Nephron progenitor cell (in vitro differentiated cells): ENCODE data around the gene MFSD2A.
A peak's percentile ranks its signal among the peaks of the same experiment; 100 is the strongest.

Experiments used
- DNase-seq: peaks from one replicate; pipeline ENCODE4 v3.0.0; 2021
- H3K27ac Mint-ChIP-seq: 2 replicates; pipeline ENCODE4 v1.8.0; 2021; ENCODE audit warnings: mild to moderate bottlenecking, moderate library complexity, mixed read lengths
- H3K27me3 Mint-ChIP-seq: 2 replicates; pipeline ENCODE4 v1.8.0; 2021; ENCODE audit warnings: mild to moderate bottlenecking, low read depth, mixed read lengths; ENCODE audit not compliant: poor library complexity
- H3K36me3 Mint-ChIP-seq: 2 replicates; pipeline ENCODE4 v1.8.0; 2021; ENCODE audit warnings: low read depth, mixed read lengths
- H3K4me1 Mint-ChIP-seq: 2 replicates; pipeline ENCODE4 v1.8.0; 2021; ENCODE audit warnings: mixed read lengths
- H3K4me3 Mint-ChIP-seq: 2 replicates; pipeline ENCODE4 v1.8.0; 2021; ENCODE audit warnings: mild to moderate bottlenecking, moderate library complexity, mixed read lengths
- H3K9me3 Mint-ChIP-seq: 2 replicates; pipeline ENCODE4 v1.8.0; 2021; ENCODE audit warnings: mild to moderate bottlenecking, moderate library complexity, mixed read lengths
- TF ChIP-seq, protein P1 (sequence below): fragments of 200-600 bp; sonication (generic); IDR thresholded peaks from 2 replicates; pipeline ENCODE4 v1.5.0; 2021; ENCODE audit warnings: antibody characterized with exemption

MFSD2A gene

DNA sequence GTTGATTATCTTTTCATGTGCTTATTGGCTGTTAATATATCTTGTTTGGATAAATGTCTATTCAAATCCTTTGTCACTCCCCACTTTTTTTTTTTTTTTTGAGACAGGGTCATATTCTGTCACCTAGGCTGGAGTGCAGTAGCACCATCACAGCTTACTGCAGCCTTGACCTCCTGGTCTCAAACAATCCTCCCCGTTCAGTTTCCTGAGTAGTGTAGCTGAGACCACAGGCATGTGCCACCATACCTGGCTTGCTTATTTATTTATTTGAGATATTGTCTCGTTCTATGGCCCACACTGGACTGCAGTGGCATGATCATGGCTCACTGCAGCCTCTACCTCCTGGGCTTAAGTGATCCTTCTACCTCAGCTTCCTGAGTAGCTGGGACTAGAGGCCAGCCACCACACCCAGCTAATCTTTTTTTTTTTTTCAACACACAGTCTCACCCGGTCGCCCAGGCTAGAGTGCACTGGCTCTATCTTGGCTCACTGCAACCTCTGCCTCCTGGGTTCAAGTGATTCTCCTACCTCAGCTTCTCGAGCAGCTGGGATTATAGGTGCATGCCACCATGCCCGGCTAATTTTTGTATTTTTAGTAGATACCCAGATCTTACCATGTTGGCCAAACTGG, 39.3 kb upstream of the MFSD2A start:
- H3K4me1 Mint-ChIP-seq, result peaks cover 5% of the 10 kb centered on the region
- no peak for DNase-seq
- H3K36me3 Mint-ChIP-seq, result no peaks in the 10 kb centered on the region
- no peak overlapping the region for H3K4me3 Mint-ChIP-seq
- H3K9me3 Mint-ChIP-seq, result no peaks in the 10 kb centered on the region
- peaks cover 19% of the 10 kb centered on the region for H3K27me3 Mint-ChIP-seq
- TF ChIP-seq, protein P1, sequence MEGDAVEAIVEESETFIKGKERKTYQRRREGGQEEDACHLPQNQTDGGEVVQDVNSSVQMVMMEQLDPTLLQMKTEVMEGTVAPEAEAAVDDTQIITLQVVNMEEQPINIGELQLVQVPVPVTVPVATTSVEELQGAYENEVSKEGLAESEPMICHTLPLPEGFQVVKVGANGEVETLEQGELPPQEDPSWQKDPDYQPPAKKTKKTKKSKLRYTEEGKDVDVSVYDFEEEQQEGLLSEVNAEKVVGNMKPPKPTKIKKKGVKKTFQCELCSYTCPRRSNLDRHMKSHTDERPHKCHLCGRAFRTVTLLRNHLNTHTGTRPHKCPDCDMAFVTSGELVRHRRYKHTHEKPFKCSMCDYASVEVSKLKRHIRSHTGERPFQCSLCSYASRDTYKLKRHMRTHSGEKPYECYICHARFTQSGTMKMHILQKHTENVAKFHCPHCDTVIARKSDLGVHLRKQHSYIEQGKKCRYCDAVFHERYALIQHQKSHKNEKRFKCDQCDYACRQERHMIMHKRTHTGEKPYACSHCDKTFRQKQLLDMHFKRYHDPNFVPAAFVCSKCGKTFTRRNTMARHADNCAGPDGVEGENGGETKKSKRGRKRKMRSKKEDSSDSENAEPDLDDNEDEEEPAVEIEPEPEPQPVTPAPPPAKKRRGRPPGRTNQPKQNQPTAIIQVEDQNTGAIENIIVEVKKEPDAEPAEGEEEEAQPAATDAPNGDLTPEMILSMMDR, result no peak
- H3K27ac Mint-ChIP-seq, result no peak overlapping the region

DNA sequence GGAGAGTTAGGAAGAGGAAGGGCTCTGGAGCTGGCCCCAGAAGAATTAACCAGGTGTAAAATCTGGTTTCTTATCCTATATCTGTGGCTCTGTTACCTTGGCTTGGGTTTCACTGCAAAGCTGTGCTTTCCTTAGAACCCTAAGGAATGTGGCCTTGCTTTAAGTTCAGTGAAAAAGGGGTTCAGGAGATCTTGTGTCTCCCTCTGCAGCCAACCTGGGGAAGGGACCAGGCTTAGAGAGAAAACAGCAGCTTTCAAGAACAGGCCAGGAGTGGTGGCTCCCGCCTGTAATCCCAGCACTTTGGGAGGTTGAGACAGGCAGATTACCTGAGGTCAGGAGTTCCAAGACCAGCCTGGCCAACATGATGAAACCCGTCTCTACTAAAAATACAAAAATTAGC, 37.1 kb upstream of the MFSD2A start:
- peaks cover 16% of the 10 kb centered on the region for H3K4me1 Mint-ChIP-seq
- H3K4me3 Mint-ChIP-seq, result no peak overlapping the region
- peaks cover 37% of the 10 kb centered on the region for H3K27me3 Mint-ChIP-seq
- H3K36me3 Mint-ChIP-seq, result no peaks in the 10 kb centered on the region
- peak overlapping the region; percentile 87 for H3K27ac Mint-ChIP-seq
- TF ChIP-seq, protein P1, result no peak
- DNase-seq, result no peak
- H3K9me3 Mint-ChIP-seq, result no peaks in the 10 kb centered on the region

DNA sequence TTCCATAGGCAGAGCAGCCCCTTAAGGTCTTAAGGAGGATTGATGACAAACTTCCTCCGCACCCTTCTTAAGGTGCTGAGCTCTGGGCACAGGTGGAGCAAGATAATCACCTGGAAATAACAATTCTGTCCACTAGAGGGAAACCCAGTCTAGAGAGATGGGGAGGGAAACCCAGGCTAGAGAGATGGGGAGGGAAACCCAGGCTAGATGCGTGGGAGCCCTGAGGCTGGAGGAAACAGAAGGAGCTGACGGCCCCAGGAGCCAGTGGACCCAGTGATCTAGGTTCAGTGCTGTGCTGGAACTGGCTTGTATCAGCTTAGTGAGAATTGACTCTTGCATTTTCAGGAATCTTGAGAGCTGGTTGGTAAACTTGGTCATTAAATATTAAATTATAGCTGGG, 35.4 kb upstream of the MFSD2A start:
- no peaks in the 10 kb centered on the region for H3K36me3 Mint-ChIP-seq
- peak; percentile 48 for DNase-seq
- H3K4me1 Mint-ChIP-seq, result peaks cover 16% of the 10 kb centered on the region
- no peak overlapping the region for H3K27ac Mint-ChIP-seq
- TF ChIP-seq, protein P1, result peak; percentile 64
- peaks cover 54% of the 10 kb centered on the region for H3K27me3 Mint-ChIP-seq
- H3K4me3 Mint-ChIP-seq, result no peak overlapping the region
- H3K9me3 Mint-ChIP-seq, result no peaks in the 10 kb centered on the region

DNA sequence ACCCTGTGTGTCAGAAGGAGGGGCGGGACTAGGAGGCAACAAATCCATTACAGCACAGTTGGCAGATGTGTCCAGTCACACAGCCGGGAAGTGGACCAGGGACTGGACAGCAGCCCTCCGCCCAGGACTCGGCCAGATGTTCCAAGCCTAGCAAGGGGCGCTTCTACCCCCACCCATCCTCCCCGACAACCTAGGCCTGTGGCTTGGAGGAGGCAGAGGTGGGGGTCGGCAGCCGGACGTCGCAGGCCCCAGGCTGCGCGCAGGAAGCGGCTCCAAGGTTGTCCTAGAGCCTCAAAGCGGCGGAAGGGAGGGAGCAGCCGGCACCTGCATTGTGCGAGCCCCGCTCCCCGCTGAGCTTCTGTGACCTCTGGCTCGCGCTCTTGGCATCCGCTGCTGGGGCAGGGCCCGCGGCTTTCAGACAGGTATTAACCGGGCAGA, 32.7 kb upstream of the MFSD2A start:
- H3K27ac Mint-ChIP-seq, result no peak overlapping the region
- DNase-seq, result peak; percentile 51
- peak overlapping the region; percentile 70 for H3K4me3 Mint-ChIP-seq
- H3K9me3 Mint-ChIP-seq, result no peaks in the 10 kb centered on the region
- no peaks in the 10 kb centered on the region for H3K36me3 Mint-ChIP-seq
- TF ChIP-seq, protein P1, result no peak
- H3K4me1 Mint-ChIP-seq, result peaks cover 27% of the 10 kb centered on the region
- peaks cover 56% of the 10 kb centered on the region for H3K27me3 Mint-ChIP-seq

DNA sequence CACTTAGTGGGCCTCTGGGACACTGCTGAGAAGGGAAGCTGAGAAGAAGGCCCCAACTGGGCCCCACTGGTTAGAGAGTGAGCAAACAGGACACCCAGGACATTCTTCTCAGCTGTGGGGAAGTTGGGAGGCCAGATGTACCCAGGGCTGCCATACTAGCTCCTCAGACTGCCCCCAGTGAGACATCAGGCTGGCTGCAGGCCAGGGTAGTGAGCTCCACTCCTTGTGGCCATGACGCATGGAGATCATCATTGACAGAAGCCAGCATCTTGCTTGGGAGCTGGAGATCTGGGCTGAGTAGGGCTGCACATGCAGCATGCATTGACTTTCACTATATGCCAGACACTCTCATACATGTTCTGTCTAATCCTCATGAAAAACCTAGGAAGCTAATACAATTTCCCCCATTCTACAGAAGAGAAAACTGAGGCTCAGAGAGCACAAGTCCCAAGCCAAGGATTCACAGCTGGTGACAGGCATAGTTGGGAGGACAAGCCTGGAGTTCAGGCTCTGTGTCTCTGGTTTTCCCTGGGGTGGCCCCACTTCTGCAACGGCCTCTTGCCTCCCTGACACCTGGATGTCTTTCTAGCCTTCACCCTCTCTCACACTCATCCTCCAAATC, 29.1 kb upstream of the MFSD2A start:
- Mint-ChIP-seq H3K36me3 (no peaks in the 10 kb centered on the region), H3K27ac (peak overlapping the region; percentile 28), H3K27me3 (peaks cover 48% of the 10 kb centered on the region), H3K4me3 (no peak overlapping the region), H3K9me3 (no peaks in the 10 kb centered on the region), H3K4me1 (peaks cover 22% of the 10 kb centered on the region)
- no peak for DNase-seq
- TF ChIP-seq, protein P1, result no peak

GRCh38 chr1:39926343-39926793, 28.6 kb upstream of the MFSD2A start:
- H3K36me3 Mint-ChIP-seq, result no peaks in the 10 kb centered on the region
- peak overlapping the region; percentile 51 for H3K27ac Mint-ChIP-seq
- H3K9me3 Mint-ChIP-seq, result no peaks in the 10 kb centered on the region
- H3K27me3 Mint-ChIP-seq, result peaks cover 44% of the 10 kb centered on the region
- H3K4me1 Mint-ChIP-seq, result peaks cover 22% of the 10 kb centered on the region
- TF ChIP-seq, protein P1, result no peak
- no peak overlapping the region for H3K4me3 Mint-ChIP-seq
- no peak for DNase-seq
